Vagina (tissue), 2 donors: ENCODE results near the gene CA5A.
"Not testable (repeated sequence)": the region's sequence is repeated elsewhere in the genome, so short reads cannot be mapped to it uniquely, and the experiment has no call there.

Experiments
- CTCF ChIP-seq, 3 experiments: fragments of 450-650 bp in 2 of 3; fragments of 200-600 bp in 1 of 3; sonication (generic) in 1 of 3; IDR thresholded peaks; one replicate each; pipeline ENCODE4 v1.5.1; 2017 to 2019; ENCODE audit warnings: antibody characterized with exemption in 3 of 3, mild to moderate bottlenecking in 2 of 3, moderate library complexity in 2 of 3
- POLR2A ChIP-seq, 2 donors: fragments of 450-650 bp; IDR thresholded peaks; one replicate each; pipeline ENCODE4 v1.6.1; 2017; ENCODE audit warnings: antibody characterized with exemption in 2 of 2, mild to moderate bottlenecking in 2 of 2, moderate library complexity in 2 of 2
- POLR2AphosphoS5 ChIP-seq, 2 donors: sonication (generic); formaldehyde crosslinking; IDR thresholded peaks; one replicate each; pipeline ENCODE4 v1.9.0; 2017; ENCODE audit warnings: antibody characterized with exemption in 2 of 2, mild to moderate bottlenecking in 2 of 2, low read depth in 1 of 2; ENCODE audit not compliant: insufficient read depth in 1 of 2

- not testable (repeated sequence) for TF ChIP-seq CTCF (IDR thresholded peaks at IDR 0.05); POLR2A (IDR thresholded peaks at IDR 0.05); POLR2AphosphoS5 (IDR thresholded peaks at IDR 0.05; ENCODE audit: insufficient read depth in 1 of 2, low read depth in 1 of 2)
These were observed 31.4 kb downstream of the CA5A start for GRCh38 chr16:87904963-87905362.
